Measurements from ENCODE around the gene NUAK2. TPM values are rescaled to one million over a fixed set of nuclear protein-coding genes. Genes with fewer than 3 reads are reported as not detected.

NUAK2 gene
- total RNA-seq, 2 experiments from 2014 or later: 5.3 to 9.1 TPM

- no peak for DNase-seq (ENCODE audit: low spot score)
- no peak overlapping the region for H3K4me3 ChIP-seq (ENCODE audit: low read depth, low read length, poor library complexity, severe bottlenecking)
- H2AFZ ChIP-seq (ENCODE audit: low read length): no peak overlapping the region
- H3K9me3 ChIP-seq (ENCODE audit: low read length): no peaks in the 10 kb centered on the region
- intact Hi-C loops (cut with micrococcal nuclease; ENCODE audit: unreplicated experiment): loop anchor here (10.0 kb wide), 1 partner anchor 765 kb away; the partner anchor contains the start of gene MDM4
- H3K9me2 ChIP-seq (ENCODE audit: insufficient read depth, low read length): no peaks in the 10 kb centered on the region
- no peaks in the 10 kb centered on the region for H3K79me2 ChIP-seq (ENCODE audit: insufficient read depth, low read depth, low read length)
- TF ChIP-seq CTCF (conservative IDR thresholded peaks at IDR 0.05; ENCODE audit: low read length) (no peak), EZH2phosphoT487 (IDR thresholded peaks at IDR 0.05; ENCODE audit: borderline replicate concordance, low read depth, low read length) (no peak)
- no peak overlapping the region for H3K27ac ChIP-seq (ENCODE audit: low read depth, low read length, poor library complexity, severe bottlenecking)
- no peaks in the 10 kb centered on the region for H4K20me1 ChIP-seq (ENCODE audit: insufficient read depth, low read length)
- CTCF ChIA-PET (ENCODE audit: unreplicated experiment): interaction anchor here (0.7 to 0.9 kb wide), 3 partner anchors 34 to 391 kb away, joined by 3 to 5 read pairs (median 4); no protein-coding TSS in a partner anchor
- H3K4me1 ChIP-seq (ENCODE audit: insufficient read depth, low read length, poor library complexity, severe bottlenecking): peaks cover 65% of the 10 kb centered on the region
- peak overlapping the region; percentile 13; the same call in 1 of the 2 replicates for H3K4me2 ChIP-seq (ENCODE audit: low read length)
- no peaks in the 10 kb centered on the region for H3K36me3 ChIP-seq (ENCODE audit: insufficient read depth, low read length)
- POLR2A ChIA-PET: interaction anchor here (0.8 to 1.1 kb wide), 3 partner anchors 8 to 39 kb away, joined by 3 to 5 read pairs (median 4); no protein-coding TSS in a partner anchor
- BruUV-seq (replicated peaks): no TSS peak
These were observed 41.6 kb downstream of the NUAK2 start for GRCh38 chr1:205279986-205280385.

- TF ChIP-seq CTCF (conservative IDR thresholded peaks at IDR 0.05; ENCODE audit: low read length) (no peak), EZH2phosphoT487 (IDR thresholded peaks at IDR 0.05; ENCODE audit: borderline replicate concordance, low read depth, low read length) (no peak)
- no TSS peak for BruUV-seq (replicated peaks)
- Histone ChIP-seq H3K4me2 (ENCODE audit: low read length) (no peak overlapping the region), H3K79me2 (ENCODE audit: insufficient read depth, low read depth, low read length) (no peaks in the 10 kb centered on the region), H4K20me1 (ENCODE audit: insufficient read depth, low read length) (no peaks in the 10 kb centered on the region), H3K36me3 (ENCODE audit: insufficient read depth, low read length) (no peaks in the 10 kb centered on the region), H2AFZ (ENCODE audit: low read length) (no peak overlapping the region), H3K4me1 (ENCODE audit: insufficient read depth, low read length, poor library complexity, severe bottlenecking) (peaks cover 52% of the 10 kb centered on the region), H3K9me3 (ENCODE audit: low read length) (no peaks in the 10 kb centered on the region), H3K4me3 (ENCODE audit: low read depth, low read length, poor library complexity, severe bottlenecking) (no peak overlapping the region), H3K27ac (ENCODE audit: low read depth, low read length, poor library complexity, severe bottlenecking) (no peak overlapping the region), H3K9me2 (ENCODE audit: insufficient read depth, low read length) (no peaks in the 10 kb centered on the region)
- ChIA-PET CTCF (ENCODE audit: unreplicated experiment) (interaction anchor here (2.5 to 4.2 kb wide), 2 partner anchors 11 to 48 kb away, joined by 11 to 21 read pairs; no protein-coding TSS in a partner anchor), POLR2A (interaction anchor here (0.9 to 4.1 kb wide), 3 partner anchors 10 to 46 kb away, joined by 3 to 45 read pairs (median 4); no protein-coding TSS in a partner anchor)
- DNase-seq (ENCODE audit: low spot score): no peak
- intact Hi-C loops (cut with micrococcal nuclease; ENCODE audit: unreplicated experiment): no loop called here
These were observed 44.9 kb downstream of the NUAK2 start for GRCh38 chr1:205276689-205277065.

Data from OCI-LY7 (cell line).